CD4-positive, alpha-beta T cell treated with Interferon alpha-2 for 1 hour (primary cell): ENCODE measurements around the gene WDR12.
"Not testable (repeated sequence)": the region's sequence is repeated elsewhere in the genome, so short reads cannot be mapped to it uniquely, and the experiment has no call there.

Experiments used
- DNase-seq, 2 donors: peaks; one replicate each; pipeline ENCODE4 v3.0.0-alpha.2; 2020 to 2022

WDR12 gene

DNA sequence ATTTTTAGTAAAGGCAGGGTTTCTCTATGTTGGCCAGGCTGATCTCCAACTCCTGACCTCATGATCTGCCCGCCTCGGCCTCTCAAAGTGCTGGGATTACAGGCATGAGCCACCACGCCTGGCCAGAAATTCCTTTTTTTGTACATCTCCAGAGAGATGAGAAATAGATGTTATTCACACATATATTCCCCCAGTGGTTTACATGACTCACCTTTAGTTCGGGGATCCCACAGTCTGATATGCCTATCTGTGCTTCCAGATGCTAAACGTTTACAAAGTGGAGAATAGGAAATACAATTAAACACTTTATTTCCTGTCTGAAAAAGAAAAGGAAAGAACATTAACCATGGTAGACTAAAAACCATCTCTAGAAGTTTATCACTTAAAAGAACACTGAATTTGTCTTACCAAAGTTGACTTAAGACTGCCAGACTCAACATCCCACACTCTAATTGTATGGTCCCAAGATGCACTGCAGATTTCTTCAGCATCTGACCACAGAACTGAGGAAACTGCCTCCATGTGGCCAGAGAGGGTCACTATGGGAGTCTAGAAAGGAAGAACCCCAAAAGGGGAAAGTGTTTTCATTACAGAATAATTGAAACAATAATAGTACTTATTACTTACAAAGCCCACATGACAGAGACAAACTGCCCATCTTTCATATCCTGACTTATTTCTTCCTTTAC lies 27.3 kb downstream of the WDR12 start:
- no peak for DNase-seq

DNA sequence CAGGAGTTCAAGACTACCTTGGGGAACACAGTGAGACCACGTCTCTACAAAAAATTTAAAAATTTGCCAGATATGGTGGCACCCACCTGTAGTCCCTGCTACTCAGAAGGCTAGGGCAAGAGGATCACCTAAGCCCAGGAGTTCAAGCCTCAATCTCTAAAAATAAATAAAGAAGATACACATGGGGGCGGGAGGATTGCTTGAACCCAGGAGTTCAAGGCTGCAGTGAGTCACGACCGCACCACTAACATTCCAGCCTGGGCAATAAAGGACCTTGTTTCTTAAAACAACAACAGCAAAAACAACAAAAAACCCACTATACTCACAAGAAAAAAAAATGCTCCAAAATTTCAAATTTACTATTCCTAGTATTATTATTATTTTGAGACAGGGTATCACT lies 29.9 kb downstream of the WDR12 start:
- DNase-seq = no peak

DNA sequence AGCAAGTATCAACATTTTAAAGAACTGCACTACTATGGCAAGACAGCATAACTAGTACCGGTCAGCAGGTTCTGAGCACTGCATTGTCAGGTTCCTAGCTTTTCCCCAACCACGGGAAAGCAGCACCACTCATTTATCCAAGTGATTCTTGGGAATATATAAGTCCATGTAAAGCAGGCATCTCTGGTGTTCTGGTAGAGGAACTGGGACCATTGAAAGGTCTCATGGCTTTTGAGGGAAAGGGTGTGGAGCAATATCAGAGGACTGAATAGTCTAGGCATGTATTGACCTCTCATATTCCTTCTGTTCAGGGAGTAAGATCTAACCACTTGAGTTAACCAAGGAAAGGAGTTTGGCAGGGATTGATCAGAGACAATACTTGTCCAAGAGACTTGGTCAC lies 33.8 kb downstream of the WDR12 start:
- DNase-seq = no peak

DNA sequence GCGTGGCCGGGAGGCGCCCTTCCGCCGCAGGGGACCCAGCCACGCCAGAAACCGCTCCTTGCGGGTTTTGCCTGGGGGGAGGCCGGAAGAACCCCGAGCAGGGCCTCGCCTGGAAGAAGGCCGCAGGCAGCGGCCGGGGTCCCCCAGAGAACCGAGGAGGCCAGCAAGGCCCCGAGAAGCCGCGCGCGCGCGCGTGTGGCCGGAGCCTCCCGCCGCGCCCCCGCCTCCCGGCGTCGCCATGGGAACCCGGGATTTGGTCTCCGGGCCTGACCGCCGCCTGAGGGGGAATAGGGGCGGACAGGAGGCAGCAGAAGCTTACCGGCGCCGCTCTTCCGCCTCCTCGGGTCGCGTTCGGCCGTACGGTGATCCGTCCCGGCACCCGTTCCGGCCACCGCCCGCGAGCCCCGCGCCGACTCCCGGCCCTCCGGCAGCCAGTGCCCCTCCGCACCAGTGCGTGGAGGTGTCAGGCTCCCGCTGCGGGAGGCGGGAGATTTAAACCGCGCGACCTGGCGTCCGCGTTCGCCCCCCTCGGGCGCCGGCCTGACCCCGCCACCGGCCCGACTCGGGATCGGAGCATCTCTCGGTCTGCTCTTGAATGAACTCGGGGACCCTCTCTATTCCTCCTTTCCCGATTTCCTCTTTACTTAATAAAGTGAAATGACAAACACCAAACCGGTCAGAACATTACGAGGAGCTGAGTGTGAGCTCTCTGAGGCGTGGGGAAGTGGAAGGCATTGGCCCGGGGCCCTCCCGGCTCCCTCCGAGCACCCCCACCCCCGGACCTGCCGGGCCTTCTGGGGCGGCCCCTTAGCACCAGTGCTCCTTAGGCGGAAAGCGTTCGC lies 40.0 kb downstream of the WDR12 start, which contains the start of gene ICA1L:
TSS of gene ICA1L (minus strand) at position 467 of the 842 bp plus-strand sequence. CDS start 42,757 bp downstream, outside the sequence.
- peak; percentile 36 to 61 for DNase-seq

DNA sequence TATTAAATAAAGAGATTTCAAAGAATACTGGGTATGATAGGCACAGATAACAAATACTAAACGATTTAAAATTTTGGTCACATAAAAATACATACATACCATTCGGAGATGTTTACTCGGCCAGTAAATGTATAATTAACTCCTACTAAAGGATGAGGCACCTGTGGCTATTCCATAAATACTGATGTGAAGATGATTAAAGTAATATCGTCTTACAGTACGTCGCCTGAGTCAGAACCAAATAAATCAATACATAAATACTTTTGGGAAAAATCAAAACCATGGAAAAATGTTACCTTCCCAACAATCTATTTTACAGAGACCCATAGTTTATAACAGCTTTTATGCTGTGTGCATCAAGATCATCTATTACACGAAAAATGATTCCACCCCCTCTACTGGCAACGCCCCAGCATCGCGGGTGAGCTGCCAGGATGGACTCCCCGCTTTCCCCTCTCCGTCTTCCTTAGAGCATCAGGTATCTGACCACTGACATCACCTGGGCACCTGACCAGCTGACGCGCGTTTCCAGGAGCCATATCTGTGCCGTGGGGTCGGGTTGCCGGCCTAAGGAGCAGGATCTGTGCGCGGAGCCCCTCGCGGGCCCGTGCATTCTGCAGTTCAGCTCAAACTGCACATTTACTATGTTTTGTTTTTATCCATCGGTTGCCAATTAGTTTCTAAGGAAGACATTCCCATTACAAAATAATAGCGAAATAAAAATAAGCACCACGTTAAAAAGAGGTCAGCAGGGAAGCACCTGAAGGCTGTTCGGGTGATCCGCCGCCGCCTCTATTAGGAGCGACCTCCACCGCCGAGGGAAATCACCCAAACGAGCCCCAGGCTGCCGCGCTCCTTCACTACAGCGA lies 40.8 kb downstream of the WDR12 start:
- peak; percentile 53 to 66 for DNase-seq

DNA sequence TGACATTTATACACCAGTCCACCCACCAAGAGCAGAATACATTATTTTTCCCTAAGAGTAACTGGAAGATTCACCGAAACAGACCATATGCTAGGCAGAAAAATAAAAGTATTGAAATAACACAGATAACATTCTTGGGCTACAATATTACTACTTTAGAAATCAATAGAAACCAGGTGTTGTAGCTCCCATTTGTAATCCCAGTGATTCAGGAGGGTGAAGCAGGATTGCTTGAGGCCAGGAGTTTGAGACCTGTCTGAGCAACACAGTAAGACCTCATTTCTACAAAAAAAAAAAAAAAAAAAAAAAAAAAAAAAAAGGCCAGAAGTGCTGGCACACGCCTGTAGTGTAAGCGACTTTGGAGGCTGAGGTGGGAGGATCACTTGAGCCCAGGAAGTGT lies 49.5 kb downstream of the WDR12 start:
- DNase-seq = no peak

DNA sequence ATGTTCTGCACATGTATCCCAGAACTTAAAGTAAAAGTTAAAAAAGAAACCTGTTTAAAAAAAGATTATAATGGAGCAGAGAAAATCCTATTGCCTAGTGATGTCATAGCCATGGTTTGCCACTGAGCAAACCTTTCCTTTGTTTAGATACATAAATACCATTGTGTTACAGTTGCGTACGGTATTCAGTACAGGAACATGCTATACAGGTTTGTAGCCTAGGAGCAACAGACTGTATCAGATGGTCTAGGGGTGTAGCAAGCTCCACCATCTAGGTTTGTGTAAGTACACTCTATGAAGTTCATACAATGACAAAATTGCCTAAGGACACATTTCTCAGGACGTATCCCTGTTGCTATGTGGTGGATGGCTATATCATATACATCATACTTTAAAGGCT lies 52.9 kb downstream of the WDR12 start:
- DNase-seq = no peak

- not testable (repeated sequence) for DNase-seq
These were observed 62.1 kb downstream of the WDR12 start for GRCh38 chr2:202849343-202849742.

- DNase-seq = peak in 1 of 2 donors; percentile 8
These were observed 62.7 kb downstream of the WDR12 start for GRCh38 chr2:202848813-202849212.

DNA sequence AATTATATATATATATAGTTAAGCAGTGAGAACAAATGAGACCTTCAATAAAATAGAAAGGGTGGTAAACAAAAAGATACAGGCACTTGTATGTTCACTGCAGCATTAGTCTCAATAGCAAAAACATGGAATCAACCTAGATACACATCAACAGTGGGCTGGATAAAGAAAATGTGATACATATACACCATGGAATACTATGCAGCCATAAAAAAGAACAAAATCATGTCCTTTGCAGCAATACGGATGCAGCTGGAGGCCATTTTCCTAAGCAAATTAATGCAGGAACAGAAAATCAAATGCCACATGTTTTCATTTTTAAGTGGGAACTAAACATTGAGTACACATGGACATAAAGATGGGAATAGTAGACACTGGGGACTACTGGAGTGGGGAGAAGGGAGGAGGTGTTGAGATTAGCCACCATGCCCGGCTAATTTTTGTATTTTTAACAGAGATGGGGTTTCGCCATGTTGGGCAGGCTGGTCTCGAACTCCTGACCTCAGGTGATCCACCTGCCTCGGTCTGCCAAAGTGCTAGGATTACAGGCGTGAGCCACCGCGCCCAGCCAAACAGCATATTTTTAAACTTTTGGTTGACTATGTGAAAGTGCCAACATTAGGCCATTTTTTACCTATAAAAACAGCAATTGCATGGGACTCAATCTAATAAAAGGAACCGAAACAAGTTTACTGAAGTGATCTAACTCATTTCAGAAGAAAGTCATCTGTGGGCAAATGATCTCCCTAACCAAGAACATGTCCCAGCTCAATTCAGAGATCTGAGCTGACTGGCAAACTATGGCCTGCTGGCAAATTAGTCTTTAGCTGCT lies 63.6 kb downstream of the WDR12 start:
- no peak for DNase-seq

GRCh38 chr2:202844656-202845055 lies 66.8 kb downstream of the WDR12 start:
- DNase-seq = no peak

GRCh38 chr2:202842690-202843089 lies 68.8 kb downstream of the WDR12 start:
- DNase-seq = no peak

- DNase-seq = no peak
These were observed 70.2 kb downstream of the WDR12 start for GRCh38 chr2:202841090-202841867.

- DNase-seq = peak; percentile 42 to 63
These were observed 79.9 kb downstream of the WDR12 start for GRCh38 chr2:202831242-202832220.

DNA sequence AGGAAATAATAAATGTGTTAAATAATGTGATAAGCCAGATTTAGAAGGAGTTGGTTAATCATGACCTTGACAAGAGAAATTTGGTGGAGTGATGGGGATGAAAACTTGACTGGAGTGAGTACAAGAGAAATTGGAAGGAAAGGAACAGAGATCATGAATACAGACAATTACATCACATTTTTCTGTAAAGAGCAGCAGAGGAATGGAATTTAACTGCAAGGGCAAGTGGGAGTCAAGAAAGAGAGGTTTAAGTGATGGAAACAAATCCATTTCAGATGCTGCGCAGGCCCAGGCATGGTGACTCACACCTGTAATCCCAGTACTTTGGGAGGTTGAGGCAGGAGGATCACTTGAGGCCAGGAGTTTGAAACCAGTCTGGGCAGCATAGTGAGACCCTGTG lies 86.6 kb downstream of the WDR12 start:
- no peak for DNase-seq
